Naive thymus-derived CD4-positive, alpha-beta T cell (primary cell): ENCODE measurements around the gene PKLR. TPM values are rescaled to one million over a fixed set of nuclear protein-coding genes. Genes with fewer than 3 reads are reported as not detected.
A peak's percentile ranks its signal among the peaks of the same experiment; 100 is the strongest.

Experiments used
- ATAC-seq: fragments of 150-1000 bp; cut with Tn5 transposase; 2 replicates; pipeline ENCODE4 v1.10.0; 2021; ENCODE audit warnings: mild to moderate bottlenecking, moderate library complexity
- CTCF ChIA-PET: fragments of 350-600 bp; sonication (Branson Sonifier 250); formaldehyde crosslinking; loops from one replicate; lab custom pipeline; 2021; ENCODE audit warnings: antibody characterized with exemption; lab: Charles Lee
- POLR2A ChIA-PET: fragments of 350-600 bp; sonication (Branson Sonifier 250); formaldehyde crosslinking; loops from one replicate; lab custom pipeline; 2021; ENCODE audit warnings: antibody characterized with exemption, inconsistent platforms; lab: Charles Lee
- DNase-seq, 9 donors: peaks; one replicate each; pipeline versions ENCODE4 v3.0.0 to v3.0.0-alpha.2; 2020 to 2022; ENCODE audit warnings: mixed read lengths in 1 of 9
- H3K27ac ChIP-seq: one replicate; pipeline ENCODE4 v1.7.0; 2013; ENCODE audit warnings: mild to moderate bottlenecking, low read depth, low read length, moderate library complexity
- H3K27me3 ChIP-seq, 2 donors: one replicate each; pipeline ENCODE4 v1.7.0; 2013; ENCODE audit warnings: low read length in 2 of 2, mild to moderate bottlenecking in 2 of 2, moderate library complexity in 2 of 2; ENCODE audit not compliant: control insufficient read depth in 2 of 2, insufficient read depth in 2 of 2
- H3K36me3 ChIP-seq, 3 experiments: 1 replicate in 2 of 3; 2 replicates in 1 of 3; pipeline ENCODE4 v1.7.0; 2013; ENCODE audit warnings: low read length in 3 of 3, mild to moderate bottlenecking in 3 of 3, moderate library complexity in 1 of 3; ENCODE audit not compliant: insufficient read depth in 3 of 3, control insufficient read depth in 2 of 3
- H3K4me1 ChIP-seq, 2 donors: one replicate each; pipeline ENCODE4 v1.7.0; 2013; ENCODE audit warnings: low read length in 2 of 2, mild to moderate bottlenecking in 2 of 2, moderate library complexity in 1 of 2; ENCODE audit not compliant: control insufficient read depth in 2 of 2, insufficient read depth in 2 of 2
- H3K4me3 ChIP-seq: 2 replicates; pipeline ENCODE4 v1.7.0; 2013; ENCODE audit warnings: mild to moderate bottlenecking, low read length
- H3K9me3 ChIP-seq, 3 experiments: 1 replicate in 2 of 3; 2 replicates in 1 of 3; pipeline ENCODE4 v1.7.0; 2013; ENCODE audit warnings: low read length in 3 of 3; ENCODE audit not compliant: control insufficient read depth in 2 of 3
- H3K27ac Mint-ChIP-seq, 9 donors: one replicate each; pipeline ENCODE4 v1.8.0; 2020 to 2022; ENCODE audit warnings: mixed read lengths in 9 of 9, mild to moderate bottlenecking in 8 of 9, moderate library complexity in 5 of 9, inconsistent platforms in 2 of 9
- H3K27me3 Mint-ChIP-seq, 5 donors: one replicate each; pipeline ENCODE4 v1.8.0; 2021 to 2022; ENCODE audit warnings: mixed read lengths in 5 of 5, mild to moderate bottlenecking in 1 of 5
- H3K36me3 Mint-ChIP-seq, 5 donors: one replicate each; pipeline ENCODE4 v1.8.0; 2020 to 2022; ENCODE audit warnings: mixed read lengths in 5 of 5, mild to moderate bottlenecking in 3 of 5, inconsistent platforms in 1 of 5
- H3K4me1 Mint-ChIP-seq, 7 donors: one replicate each; pipeline ENCODE4 v1.8.0; 2020 to 2022; ENCODE audit warnings: mixed read lengths in 7 of 7, mild to moderate bottlenecking in 3 of 7, inconsistent platforms in 1 of 7
- H3K4me3 Mint-ChIP-seq, 10 donors: one replicate each; pipeline ENCODE4 v1.8.0; 2020 to 2022; ENCODE audit warnings: mild to moderate bottlenecking in 10 of 10, mixed read lengths in 10 of 10, moderate library complexity in 6 of 10, inconsistent platforms in 2 of 10
- H3K9me3 Mint-ChIP-seq, 11 donors: one replicate each; pipeline ENCODE4 v1.8.0; 2020 to 2022; ENCODE audit warnings: mixed read lengths in 11 of 11, mild to moderate bottlenecking in 4 of 11, inconsistent platforms in 1 of 11, moderate library complexity in 1 of 11
- intact Hi-C, 2 donors: fragments of 100-400 bp; cut with micrococcal nuclease; formaldehyde crosslinking; loops; one replicate each; pipeline ENCODE4 v1.15.1; 2023
- polyA plus RNA-seq, 2 donors: library from polyadenylated mRNA; unstranded; fragments of 300-500 nt; fragmentation: Illumina TruSeq; gene quantifications; one replicate each; pipeline ENCODE4 v1.2.3, GENCODE V29; 2021
- total RNA-seq, 6 experiments: library from RNA in 5 of 6; stranded (reverse) in 5 of 6; gene quantifications; 1 replicate in 5 of 6; 2 replicates in 1 of 6; pipeline ENCODE4 v1.2.3 and lab custom pipeline; 2021 to 2026

PKLR gene
- total and polyA plus RNA-seq, 7 experiments from 2014 or later = 0.06 TPM; not detected in 6

DNA sequence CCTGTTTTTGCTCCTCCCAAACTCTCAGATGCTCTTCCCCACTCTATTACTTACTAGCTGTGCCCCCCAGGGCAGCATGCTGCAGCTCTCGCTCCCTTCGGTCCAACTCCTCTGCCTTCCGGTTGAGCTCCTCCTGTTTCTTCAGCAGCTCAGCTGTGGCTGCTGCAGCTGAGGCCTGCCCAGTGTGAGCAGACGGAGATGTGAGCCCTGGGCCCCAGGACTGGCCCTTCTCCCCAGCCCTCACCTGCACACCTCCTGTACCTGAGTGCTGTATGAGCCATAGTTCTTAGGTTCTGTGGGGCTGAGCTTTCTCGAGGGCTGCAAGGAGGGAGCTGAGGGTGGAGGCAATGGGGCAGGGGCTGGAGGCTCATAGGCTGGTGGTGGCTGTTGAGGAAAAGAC lies 41.0 kb downstream of the PKLR start:
- intact Hi-C loops = loop anchor here in 1 of 2 donors (10.0 kb wide), 1 partner anchor 795 kb away; the partner anchor contains the start of genes LAMTOR2 and UBQLN4
- DNase-seq = no peak
- peaks cover 31 to 55% (median 47%) of the 10 kb centered on the region in 7 donors for H3K4me1 Mint-ChIP-seq
- POLR2A ChIA-PET = interaction anchor here (1.6 to 4.2 kb wide), 5 partner anchors 9 to 349 kb away, joined by 3 to 40 read pairs (median 15); partner anchors contain the start of genes CLK2 and MSTO1
- ATAC-seq = no peak
- CTCF ChIA-PET = interaction anchor here (0.6 to 4.2 kb wide), 6 partner anchors 10 to 500 kb away, joined by 3 to 42 read pairs (median 4); no protein-coding TSS in a partner anchor
- peak overlapping the region; percentile 33 to 99 (median 96) for H3K4me3 Mint-ChIP-seq
- peak overlapping the region in 2 of 9 donors; percentile 89 to 96 for H3K27ac Mint-ChIP-seq
- Histone ChIP-seq H3K4me3 (no peak overlapping the region), H3K4me1 (peaks cover 22 to 23% of the 10 kb centered on the region in 2 donors), H3K36me3 (peaks cover 5 to 58% (median 12%) of the 10 kb centered on the region in 3 experiments), H3K27ac (peak overlapping the region; percentile 87), H3K27me3 (no peaks in the 10 kb centered on the region), H3K9me3 (no peaks in the 10 kb centered on the region)
- peaks cover 0 to 43% (median 25%) of the 10 kb centered on the region in 5 donors for H3K36me3 Mint-ChIP-seq
- H3K9me3 Mint-ChIP-seq = peaks cover 0 to 1% (median 0%) of the 10 kb centered on the region in 11 donors
- H3K27me3 Mint-ChIP-seq = no peaks in the 10 kb centered on the region

DNA sequence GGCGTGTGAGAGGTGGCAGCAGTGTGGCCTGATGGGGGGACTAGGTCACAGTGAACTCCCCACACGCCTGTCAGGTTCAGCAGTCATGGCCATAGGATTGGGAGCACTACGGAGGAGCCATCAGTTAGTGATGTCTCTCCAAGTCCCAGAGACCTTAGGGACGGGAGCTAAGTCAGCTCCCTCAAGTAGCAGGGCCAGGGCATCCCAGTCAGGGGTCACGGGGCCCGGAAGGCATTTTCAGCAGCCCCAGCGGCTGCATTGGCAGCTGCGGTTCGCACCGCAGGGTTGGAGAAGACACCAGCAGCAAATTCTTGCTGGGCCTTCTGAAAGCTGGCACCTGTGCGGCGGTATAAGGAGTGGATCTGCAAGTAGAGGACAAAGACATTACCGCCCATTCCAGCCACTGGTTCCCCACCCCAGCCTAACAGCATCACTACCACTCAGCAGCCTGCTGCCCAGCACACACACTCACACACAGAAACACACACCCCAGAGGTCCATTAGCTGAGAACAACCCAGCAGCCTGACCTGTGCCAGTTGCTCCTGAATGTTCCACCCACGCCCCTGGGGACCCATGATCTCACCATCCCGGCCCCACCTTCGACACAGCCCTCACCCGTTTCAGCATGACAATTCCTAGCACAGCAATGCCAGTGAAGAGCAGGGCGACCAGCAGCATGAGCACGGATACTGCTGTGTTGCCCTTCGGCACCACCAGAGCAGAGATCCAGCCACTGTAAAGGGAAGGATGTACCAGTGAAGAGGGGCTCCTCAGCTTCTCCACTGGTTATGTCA lies 45.0 kb downstream of the PKLR start:
- no peaks in the 10 kb centered on the region for H3K9me3 ChIP-seq

DNA sequence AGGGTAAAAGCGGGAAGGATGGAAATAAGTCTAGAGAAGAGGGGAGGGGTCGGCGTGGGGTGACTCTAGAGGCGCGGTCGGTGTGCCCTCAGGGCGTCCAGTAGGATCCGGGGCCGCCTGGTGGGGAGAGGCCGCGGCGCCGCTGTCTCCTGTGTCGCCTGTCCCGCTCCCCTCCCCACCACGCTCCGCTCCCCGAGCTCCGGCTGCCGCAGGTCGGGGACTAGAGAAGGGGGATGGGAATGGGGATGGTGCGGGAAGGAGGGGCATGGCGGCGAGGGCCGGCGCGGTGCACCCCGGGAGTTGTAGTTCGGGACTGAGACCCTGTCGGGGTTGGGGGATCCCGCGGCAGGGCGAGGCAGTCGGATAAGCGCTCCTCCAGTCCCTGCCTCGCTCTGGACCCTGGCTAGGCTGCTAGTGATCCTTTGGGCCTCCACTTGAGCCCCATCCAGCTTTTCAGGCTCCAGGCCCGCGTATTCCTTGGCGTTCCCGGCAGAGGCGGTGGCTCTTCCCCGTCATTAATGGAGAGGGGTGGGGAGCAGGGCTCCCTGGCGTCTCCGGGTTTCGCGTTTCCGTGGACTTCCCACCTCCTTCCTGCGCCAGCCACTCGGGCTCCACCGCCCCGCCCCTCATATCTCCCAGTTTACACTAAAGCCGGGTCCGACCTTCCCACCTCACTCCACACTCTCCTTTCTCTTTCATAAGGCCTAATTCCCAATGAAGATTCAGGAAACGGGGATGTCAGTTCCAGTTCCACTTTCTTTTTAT lies 45.8 kb downstream of the PKLR start, which contains the start of gene ENTREP3:
ENTREP3 (minus strand) TSS at position 241 of the 765 bp plus-strand sequence. CDS start 606 bp downstream, outside the sequence.
- intact Hi-C loops = loop anchor here (1.0 to 10.0 kb wide), 5 partner anchors 17 to 249 kb away; partner anchors contain the start of genes CLK2 (in 2 of the 2), MTX1 (in 1 of the 2) and THBS3 (in 1 of the 2)
- Mint-ChIP-seq H3K4me3 (peak within 1 kb of the TSS; percentile 68 to 85 (median 82)), H3K27me3 (no peaks in the 10 kb centered on the region), H3K36me3 (peaks cover 0 to 21% (median 16%) of the 10 kb centered on the region in 5 donors), H3K27ac (peak within 1 kb of the TSS; percentile 28 to 88 (median 72)), H3K9me3 (peaks cover 0 to 1% (median 0%) of the 10 kb centered on the region in 11 donors), H3K4me1 (peaks cover 21 to 49% (median 42%) of the 10 kb centered on the region in 7 donors)
- ATAC-seq = peak; percentile 72
- DNase-seq = peak; percentile 51 to 83 (median 66)
- peaks cover 0 to 30% (median 6%) of the 10 kb centered on the region in 3 experiments for H3K36me3 ChIP-seq
- no peaks in the 10 kb centered on the region for H3K27me3 ChIP-seq
- peak within 1 kb of the TSS; percentile 68 for H3K4me3 ChIP-seq
- ChIA-PET CTCF (interaction anchor here (0.6 to 1.3 kb wide), 3 partner anchors 52 to 82 kb away, joined by 3 to 7 read pairs (median 4); partner anchors contain the start of gene KRTCAP2), POLR2A (interaction anchor here (0.7 to 2.2 kb wide), 3 partner anchors 10 to 602 kb away, joined by 3 to 8 read pairs (median 5); partner anchors contain the start of gene GON4L)
- H3K27ac ChIP-seq = peak within 1 kb of the TSS; percentile 63
- peaks cover 7 to 14% of the 10 kb centered on the region in 2 donors for H3K4me1 ChIP-seq
- no peaks in the 10 kb centered on the region for H3K9me3 ChIP-seq

More for the DNA sequence above, 45.0 kb downstream of the PKLR start:
- intact Hi-C loops = loop anchor here in 1 of 2 donors (5.0 to 10.0 kb wide), 2 partner anchors 49 to 249 kb away; partner anchors contain the start of genes MTX1 and THBS3
- Mint-ChIP-seq H3K9me3 (peaks cover 0 to 1% (median 0%) of the 10 kb centered on the region in 11 donors), H3K36me3 (peaks cover 0 to 22% (median 18%) of the 10 kb centered on the region in 5 donors), H3K27ac (peak overlapping the region; percentile 18 to 75 (median 46)), H3K27me3 (no peaks in the 10 kb centered on the region), H3K4me1 (peaks cover 27 to 51% (median 44%) of the 10 kb centered on the region in 7 donors), H3K4me3 (peak overlapping the region; percentile 63 to 85 (median 76))
- H3K27ac ChIP-seq = peak overlapping the region; percentile 63
- CTCF ChIA-PET = interaction anchor here (0.7 to 1.3 kb wide), 2 partner anchors 66 to 78 kb away, joined by 3 read pairs; no protein-coding TSS in a partner anchor
- ATAC-seq = no peak
- H3K27me3 ChIP-seq = no peaks in the 10 kb centered on the region
- peaks cover 0 to 33% (median 6%) of the 10 kb centered on the region in 3 experiments for H3K36me3 ChIP-seq
- H3K4me1 ChIP-seq = peaks cover 13 to 22% of the 10 kb centered on the region in 2 donors
- POLR2A ChIA-PET = interaction anchor here (0.9 to 2.2 kb wide), 4 partner anchors 11 to 489 kb away, joined by 3 to 8 read pairs (median 3); no protein-coding TSS in a partner anchor
- DNase-seq = no peak
- no peak overlapping the region for H3K4me3 ChIP-seq

GRCh38 chr1:155254714-155255242 lies 46.5 kb downstream of the PKLR start:
- H3K27me3 Mint-ChIP-seq = no peaks in the 10 kb centered on the region
- H3K4me1 Mint-ChIP-seq = peaks cover 20 to 45% (median 39%) of the 10 kb centered on the region in 7 donors
- Histone ChIP-seq H3K4me3 (peak overlapping the region; percentile 68), H3K4me1 (peaks cover 4 to 10% of the 10 kb centered on the region in 2 donors), H3K27ac (peak overlapping the region; percentile 63), H3K27me3 (no peaks in the 10 kb centered on the region), H3K36me3 (peaks cover 0 to 25% (median 6%) of the 10 kb centered on the region in 3 experiments), H3K9me3 (no peaks in the 10 kb centered on the region)
- CTCF ChIA-PET = interaction anchor here (0.6 to 1.3 kb wide), 3 partner anchors 53 to 82 kb away, joined by 3 to 7 read pairs (median 4); partner anchors contain the start of gene KRTCAP2
- peaks cover 0 to 17% (median 14%) of the 10 kb centered on the region in 5 donors for H3K36me3 Mint-ChIP-seq
- no peak for ATAC-seq
- intact Hi-C loops = loop anchor here (1.0 to 10.0 kb wide), 5 partner anchors 18 to 250 kb away; partner anchors contain the start of genes CLK2 (in 2 of the 2), MTX1 (in 1 of the 2) and THBS3 (in 1 of the 2)
- H3K9me3 Mint-ChIP-seq = peaks cover 0 to 1% (median 0%) of the 10 kb centered on the region in 11 donors
- DNase-seq = no peak
- H3K27ac Mint-ChIP-seq = peak overlapping the region in 5 of 9 donors; percentile 22 to 88 (median 59)
- peak overlapping the region; percentile 68 to 85 (median 82) for H3K4me3 Mint-ChIP-seq
- POLR2A ChIA-PET = interaction anchor here (0.6 to 2.2 kb wide), 3 partner anchors 10 to 602 kb away, joined by 3 to 8 read pairs (median 5); partner anchors contain the start of gene GON4L

DNA sequence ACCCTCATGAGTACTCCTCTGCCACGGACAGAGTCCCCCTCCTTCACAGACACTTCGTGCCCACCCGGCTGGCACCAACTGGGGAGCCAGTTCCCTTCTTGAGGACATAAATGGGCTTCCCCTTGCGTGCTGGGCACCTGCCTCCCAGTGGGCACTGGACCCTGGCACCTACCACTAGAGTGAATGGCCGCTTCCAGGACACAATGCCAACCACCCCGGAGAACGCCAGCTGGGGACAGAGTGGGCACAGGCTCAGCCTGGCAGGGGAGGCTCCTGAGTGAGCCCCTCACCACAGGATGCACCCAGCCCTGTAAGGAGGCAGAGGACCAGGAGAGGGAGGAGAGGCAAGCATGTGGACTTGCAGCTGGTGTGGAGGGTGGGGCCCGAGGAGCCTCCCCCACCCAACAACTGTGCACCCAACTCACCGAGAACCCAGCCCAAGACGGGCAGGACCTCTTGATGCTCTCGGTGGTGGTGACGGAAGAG lies 47.0 kb downstream of the PKLR start:
- Mint-ChIP-seq H3K27me3 (no peaks in the 10 kb centered on the region), H3K4me3 (peak overlapping the region; percentile 68 to 85 (median 78)), H3K9me3 (peaks cover 0 to 1% (median 0%) of the 10 kb centered on the region in 11 donors), H3K27ac (peak overlapping the region; percentile 22 to 88 (median 59)), H3K4me1 (peaks cover 20 to 45% (median 39%) of the 10 kb centered on the region in 7 donors), H3K36me3 (peaks cover 0 to 17% (median 13%) of the 10 kb centered on the region in 5 donors)
- H3K36me3 ChIP-seq = peaks cover 0 to 23% (median 1%) of the 10 kb centered on the region in 3 experiments
- no peak for DNase-seq
- no peak for ATAC-seq
- ChIA-PET POLR2A (interaction anchor here (0.6 to 2.2 kb wide), 2 partner anchors 9 to 25 kb away, joined by 3 to 8 read pairs; no protein-coding TSS in a partner anchor), CTCF (interaction anchor here (0.5 to 1.3 kb wide), 3 partner anchors 53 to 91 kb away, joined by 4 to 7 read pairs (median 4); no protein-coding TSS in a partner anchor)
- peaks cover 4 to 10% of the 10 kb centered on the region in 2 donors for H3K4me1 ChIP-seq
- no peak overlapping the region for H3K27ac ChIP-seq
- intact Hi-C loops = loop anchor here in 1 of 2 donors (2.0 to 10.0 kb wide), 2 partner anchors 19 to 251 kb away; partner anchors contain the start of gene CLK2
- no peaks in the 10 kb centered on the region for H3K27me3 ChIP-seq
- no peak overlapping the region for H3K4me3 ChIP-seq
- no peaks in the 10 kb centered on the region for H3K9me3 ChIP-seq
